ENCODE results near the gene OTOGL.

Gene OTOGL, protein sequence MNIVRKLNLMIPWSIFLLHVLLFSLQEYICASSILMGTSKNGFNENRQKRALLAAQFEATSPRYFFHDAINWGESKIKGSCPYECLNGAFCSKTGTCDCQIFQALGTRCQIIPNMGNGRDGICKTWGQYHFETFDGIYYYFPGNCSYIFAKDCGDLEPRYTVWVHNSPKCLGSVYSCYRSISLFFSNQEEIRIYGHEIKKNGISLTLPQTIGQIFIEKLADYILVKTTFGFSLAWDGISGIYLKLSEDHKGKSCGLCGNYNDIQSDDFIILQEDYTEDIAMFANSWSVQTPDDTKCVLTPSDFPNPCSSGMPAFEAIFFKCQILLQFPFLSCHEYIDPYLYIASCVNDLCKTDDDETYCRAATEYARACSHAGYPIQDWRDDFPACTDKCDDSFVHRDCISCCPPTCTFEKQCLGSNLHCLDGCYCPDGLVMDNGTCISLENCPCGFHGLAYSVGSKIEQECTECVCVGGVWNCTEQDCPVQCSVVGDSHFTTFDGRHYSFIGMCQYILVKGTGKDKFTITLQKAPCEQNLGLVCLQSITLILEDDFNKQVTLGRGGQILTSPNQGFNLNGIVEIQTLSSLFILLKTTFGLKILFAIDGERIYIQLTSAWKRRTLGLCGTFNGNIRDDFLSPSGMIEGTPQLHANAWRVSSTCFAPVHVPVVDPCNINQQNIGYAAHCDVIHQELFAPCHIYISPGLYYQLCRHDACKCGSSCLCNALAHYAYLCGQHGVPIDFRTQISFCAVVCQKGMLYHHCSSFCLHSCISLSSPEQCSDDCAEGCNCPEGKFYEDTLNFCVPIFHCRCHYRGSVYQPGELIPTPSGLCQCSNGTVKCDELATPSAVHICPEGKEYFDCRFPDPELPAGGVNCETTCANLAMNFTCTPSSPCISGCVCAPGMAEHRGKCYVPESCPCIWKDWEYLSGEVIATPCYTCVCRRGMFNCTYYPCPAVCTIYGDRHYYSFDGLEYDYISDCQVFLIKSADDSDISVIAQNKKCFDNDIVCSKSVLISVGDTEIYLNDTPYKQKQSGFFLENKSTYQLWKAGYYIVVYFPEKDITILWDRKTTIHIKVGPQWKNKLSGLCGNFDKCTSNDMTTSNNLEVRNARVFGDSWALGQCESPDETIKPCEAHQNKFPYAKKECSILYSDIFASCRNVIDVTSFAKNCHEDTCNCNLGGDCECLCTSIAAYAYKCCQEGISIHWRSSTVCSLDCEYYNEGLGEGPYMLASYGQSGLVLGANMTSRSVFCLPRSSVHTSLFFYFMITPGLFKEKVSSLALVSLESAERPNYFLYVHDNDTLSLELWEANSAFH (N-terminal part only)

DNA sequence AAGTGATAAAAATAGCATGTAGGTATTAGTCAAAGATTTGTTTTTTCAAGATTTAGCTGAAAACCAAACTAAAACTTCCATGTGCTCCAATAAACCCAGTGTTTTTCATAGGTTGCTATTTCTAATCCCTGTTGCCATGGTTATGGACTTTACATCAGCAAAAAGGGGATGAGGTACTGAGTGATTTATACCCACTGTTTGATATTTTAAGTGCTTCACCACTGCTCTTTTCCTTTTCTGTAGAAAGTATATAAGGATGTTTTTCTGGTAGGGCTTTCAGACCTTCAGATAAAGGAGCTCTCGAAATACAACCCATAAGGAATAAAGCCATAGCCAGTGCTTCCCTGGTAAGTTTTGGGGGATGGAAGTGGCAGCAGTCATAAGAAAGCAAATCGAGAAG, at the start of gene OTOGL:
OTOGL (plus strand) TSS at position 279 of the 400 bp plus-strand sequence. CDS start 109,895 bp downstream, outside the sequence.
- Histone ChIP-seq H3K9me3 (ENCODE audit: low read length) (no peaks in the 10 kb centered on the region), H3K4me3 (ENCODE audit: low read depth in 1 of 2, low read length in 2 of 2) (no peak within 1 kb of the TSS), H3K4me1 (ENCODE audit: insufficient read depth, low read length) (peaks cover 9% of the 10 kb centered on the region), H3K36me3 (ENCODE audit: insufficient read depth, low read length) (no peaks in the 10 kb centered on the region), H3K27me3 (ENCODE audit: control insufficient read depth in 1 of 2, insufficient read depth in 2 of 2, low read length in 2 of 2) (no peaks in the 10 kb centered on the region), H3K27ac (ENCODE audit: low read depth, low read length) (no peak within 1 kb of the TSS), H3K9ac (ENCODE audit: low read length) (no peak within 1 kb of the TSS)

DNA sequence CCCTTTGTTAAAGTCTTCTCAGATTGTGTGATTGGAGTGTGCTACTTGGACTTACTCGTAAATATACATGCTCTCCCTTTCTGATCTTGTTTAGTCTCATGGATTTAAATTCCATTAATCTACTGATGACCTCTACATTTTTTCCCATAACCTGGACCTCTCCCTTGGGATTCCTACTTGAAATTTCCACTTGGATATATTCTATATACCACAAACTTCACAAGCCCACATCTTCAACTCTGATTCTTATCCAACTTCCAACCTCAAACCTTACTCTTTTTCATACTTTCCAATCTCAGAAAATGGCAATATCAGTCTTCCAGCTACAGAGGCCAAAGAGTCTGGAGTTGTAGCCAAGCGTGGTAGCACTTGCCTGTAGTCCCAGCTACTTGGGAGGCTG, 49.1 kb upstream of the OTOGL start:
- Histone ChIP-seq H3K27me3 (ENCODE audit: control insufficient read depth in 1 of 2, insufficient read depth in 2 of 2, low read length in 2 of 2) (no peaks in the 10 kb centered on the region), H3K4me1 (ENCODE audit: insufficient read depth, low read length) (peaks cover 26% of the 10 kb centered on the region), H3K27ac (ENCODE audit: low read depth, low read length) (no peak overlapping the region), H3K4me3 (ENCODE audit: low read depth in 1 of 2, low read length in 2 of 2) (no peak overlapping the region), H3K36me3 (ENCODE audit: insufficient read depth, low read length) (no peaks in the 10 kb centered on the region), H3K9ac (ENCODE audit: low read length) (no peak overlapping the region), H3K9me3 (ENCODE audit: low read length) (no peaks in the 10 kb centered on the region)

DNA sequence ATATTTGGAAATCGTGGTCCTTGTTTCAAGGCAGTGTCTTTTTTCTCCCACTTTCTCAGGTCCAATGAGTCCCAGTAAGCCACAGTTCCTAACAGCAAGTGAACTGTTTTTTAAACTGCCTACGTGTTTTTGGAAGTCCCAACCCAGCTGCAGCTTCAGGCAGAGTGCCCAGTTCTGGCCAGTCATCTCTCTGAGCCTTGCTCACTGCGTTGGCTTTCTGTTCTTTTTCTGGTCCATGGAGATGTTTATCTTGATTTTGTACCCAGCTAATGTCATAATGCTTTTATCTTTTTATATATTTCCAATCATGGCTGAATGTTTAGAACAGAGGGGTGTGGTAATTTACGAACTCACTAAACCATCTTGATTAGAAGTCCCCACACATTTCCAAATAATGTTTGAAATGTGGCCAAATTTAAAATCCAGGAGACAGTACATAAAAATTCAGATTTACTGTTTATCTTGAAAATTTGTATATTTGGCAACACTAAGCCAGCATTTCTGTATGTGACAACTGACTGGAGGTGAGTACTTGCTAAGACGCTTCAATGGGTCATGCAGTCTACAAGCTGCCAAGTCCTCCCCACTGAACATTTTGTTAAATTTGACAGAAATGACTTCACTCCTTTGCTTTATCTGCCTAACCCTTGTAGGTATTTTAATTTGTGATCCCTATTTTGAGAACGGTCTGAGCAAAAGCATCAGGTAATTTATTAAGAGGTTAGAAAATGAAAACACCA, 46.1 kb upstream of the OTOGL start:
- Histone ChIP-seq H3K4me3 (ENCODE audit: low read depth in 1 of 2, low read length in 2 of 2) (no peak overlapping the region), H3K27ac (ENCODE audit: low read depth, low read length) (peak overlapping the region; percentile 71), H3K9ac (ENCODE audit: low read length) (no peak overlapping the region), H3K36me3 (ENCODE audit: insufficient read depth, low read length) (no peaks in the 10 kb centered on the region), H3K4me1 (ENCODE audit: insufficient read depth, low read length) (peaks cover 30% of the 10 kb centered on the region), H3K27me3 (ENCODE audit: control insufficient read depth in 1 of 2, insufficient read depth in 2 of 2, low read length in 2 of 2) (no peaks in the 10 kb centered on the region), H3K9me3 (ENCODE audit: low read length) (no peaks in the 10 kb centered on the region)

DNA sequence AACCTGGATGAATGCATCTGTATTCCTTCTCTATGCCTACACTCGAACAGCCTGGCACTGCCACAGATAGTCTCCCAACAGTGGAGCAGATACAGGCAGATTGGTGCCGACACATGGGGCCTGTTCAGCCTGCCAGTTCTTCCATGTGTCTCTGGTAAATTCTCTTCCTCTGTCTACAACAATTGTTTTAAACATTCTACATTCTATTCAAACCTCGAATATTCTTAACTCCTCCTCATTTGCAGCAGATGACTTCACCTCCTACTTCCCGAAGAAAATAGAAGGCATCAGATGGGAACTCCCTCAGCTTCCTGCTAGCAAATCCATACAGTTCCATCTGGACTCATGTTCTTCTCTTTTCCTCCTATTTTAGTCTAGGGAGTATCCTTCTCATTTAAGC, 43.1 kb upstream of the OTOGL start:
- Histone ChIP-seq H3K36me3 (ENCODE audit: insufficient read depth, low read length) (no peaks in the 10 kb centered on the region), H3K9me3 (ENCODE audit: low read length) (no peaks in the 10 kb centered on the region), H3K4me3 (ENCODE audit: low read depth in 1 of 2, low read length in 2 of 2) (no peak overlapping the region), H3K27me3 (ENCODE audit: control insufficient read depth in 1 of 2, insufficient read depth in 2 of 2, low read length in 2 of 2) (no peaks in the 10 kb centered on the region), H3K4me1 (ENCODE audit: insufficient read depth, low read length) (peaks cover 30% of the 10 kb centered on the region), H3K9ac (ENCODE audit: low read length) (no peak overlapping the region), H3K27ac (ENCODE audit: low read depth, low read length) (no peak overlapping the region)

DNA sequence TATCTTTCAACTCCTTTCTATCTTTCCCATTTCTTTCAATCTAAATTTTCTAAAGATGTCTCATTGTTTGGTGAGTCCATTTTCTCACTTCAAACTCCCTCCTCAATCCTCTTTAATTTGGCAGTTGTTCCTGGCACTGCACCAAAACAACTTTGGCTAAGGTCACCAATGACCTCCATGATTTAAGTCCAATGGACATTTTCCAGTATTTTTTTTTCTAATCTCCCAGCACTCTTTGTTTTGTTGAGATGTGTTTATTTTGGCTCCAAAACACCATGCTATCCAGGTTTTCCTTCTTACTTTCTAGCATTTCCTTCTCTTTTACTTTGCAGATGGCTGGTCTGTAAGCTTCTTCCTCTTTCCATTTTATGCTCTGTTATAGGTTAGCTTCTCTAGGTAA, 42.5 kb upstream of the OTOGL start:
- Histone ChIP-seq H3K9me3 (ENCODE audit: low read length) (no peaks in the 10 kb centered on the region), H3K27ac (ENCODE audit: low read depth, low read length) (no peak overlapping the region), H3K9ac (ENCODE audit: low read length) (no peak overlapping the region), H3K36me3 (ENCODE audit: insufficient read depth, low read length) (no peaks in the 10 kb centered on the region), H3K4me3 (ENCODE audit: low read depth in 1 of 2, low read length in 2 of 2) (no peak overlapping the region), H3K4me1 (ENCODE audit: insufficient read depth, low read length) (peaks cover 30% of the 10 kb centered on the region), H3K27me3 (ENCODE audit: control insufficient read depth in 1 of 2, insufficient read depth in 2 of 2, low read length in 2 of 2) (no peaks in the 10 kb centered on the region)

DNA sequence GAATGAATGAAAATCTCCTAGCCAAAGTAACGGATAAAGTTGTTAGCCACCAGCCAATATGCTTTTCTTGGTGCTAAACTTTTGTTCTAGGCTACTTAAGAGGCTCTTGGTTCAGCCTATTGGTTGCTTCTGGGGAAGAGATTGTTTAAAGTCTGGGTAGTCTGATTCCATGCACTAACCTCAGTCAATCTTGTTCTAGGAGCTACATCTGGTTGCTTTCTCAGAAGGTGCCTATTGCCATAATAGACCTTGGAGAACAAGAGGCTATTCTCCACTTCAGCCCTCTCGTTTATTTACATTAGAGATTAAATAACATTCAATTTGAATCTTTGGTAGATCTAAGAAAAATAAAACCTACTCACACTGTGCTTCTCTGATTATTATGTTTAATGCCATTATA, 40.8 kb upstream of the OTOGL start:
- Histone ChIP-seq H3K9me3 (ENCODE audit: low read length) (no peaks in the 10 kb centered on the region), H3K4me1 (ENCODE audit: insufficient read depth, low read length) (peaks cover 20% of the 10 kb centered on the region), H3K27ac (ENCODE audit: low read depth, low read length) (no peak overlapping the region), H3K4me3 (ENCODE audit: low read depth in 1 of 2, low read length in 2 of 2) (no peak overlapping the region), H3K36me3 (ENCODE audit: insufficient read depth, low read length) (no peaks in the 10 kb centered on the region), H3K9ac (ENCODE audit: low read length) (no peak overlapping the region), H3K27me3 (ENCODE audit: control insufficient read depth in 1 of 2, insufficient read depth in 2 of 2, low read length in 2 of 2) (no peaks in the 10 kb centered on the region)

DNA sequence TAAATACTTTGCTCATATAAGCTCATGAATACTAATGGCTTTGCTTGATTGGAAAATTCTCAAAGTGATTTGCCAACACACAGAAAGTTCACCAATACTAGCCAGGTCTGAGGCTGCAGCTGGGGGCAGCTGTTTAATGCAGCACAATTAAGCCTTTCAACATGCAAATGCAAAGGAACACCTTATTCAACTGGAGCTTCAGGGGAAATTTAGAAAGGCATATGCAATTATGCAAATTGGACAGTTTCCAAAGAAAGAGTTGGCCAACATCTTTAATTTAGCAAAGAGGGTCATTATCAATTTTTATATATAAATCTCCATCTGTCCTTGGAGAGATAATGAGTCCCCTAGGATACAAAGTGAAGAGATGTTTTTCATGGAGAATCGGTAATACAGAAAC, 40.2 kb upstream of the OTOGL start:
- Histone ChIP-seq H3K4me3 (ENCODE audit: low read depth in 1 of 2, low read length in 2 of 2) (no peak overlapping the region), H3K27me3 (ENCODE audit: control insufficient read depth in 1 of 2, insufficient read depth in 2 of 2, low read length in 2 of 2) (no peaks in the 10 kb centered on the region), H3K9me3 (ENCODE audit: low read length) (no peaks in the 10 kb centered on the region), H3K27ac (ENCODE audit: low read depth, low read length) (no peak overlapping the region), H3K36me3 (ENCODE audit: insufficient read depth, low read length) (no peaks in the 10 kb centered on the region), H3K9ac (ENCODE audit: low read length) (no peak overlapping the region), H3K4me1 (ENCODE audit: insufficient read depth, low read length) (peaks cover 18% of the 10 kb centered on the region)

DNA sequence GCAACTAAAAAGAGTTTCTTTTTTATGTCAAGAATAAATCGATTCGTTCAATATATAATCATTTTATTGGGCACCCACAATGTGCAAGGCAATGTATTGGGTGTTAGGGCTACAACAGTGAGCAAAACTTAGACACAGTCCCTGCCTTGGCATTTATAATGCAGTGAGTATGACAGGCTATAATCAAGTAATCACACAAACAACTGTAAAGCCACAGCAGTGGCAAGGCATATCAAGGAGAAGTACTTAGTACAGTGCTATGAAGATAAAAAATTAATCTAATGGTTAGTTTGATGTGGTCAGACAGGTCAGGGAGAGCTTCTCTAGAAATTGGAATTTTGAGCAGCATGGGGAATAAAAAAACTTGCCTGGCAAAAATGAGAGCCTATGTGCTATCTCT, 39.5 kb upstream of the OTOGL start:
- H3K27ac ChIP-seq (ENCODE audit: low read depth, low read length): no peak overlapping the region
- no peak overlapping the region for H3K9ac ChIP-seq (ENCODE audit: low read length)

DNA sequence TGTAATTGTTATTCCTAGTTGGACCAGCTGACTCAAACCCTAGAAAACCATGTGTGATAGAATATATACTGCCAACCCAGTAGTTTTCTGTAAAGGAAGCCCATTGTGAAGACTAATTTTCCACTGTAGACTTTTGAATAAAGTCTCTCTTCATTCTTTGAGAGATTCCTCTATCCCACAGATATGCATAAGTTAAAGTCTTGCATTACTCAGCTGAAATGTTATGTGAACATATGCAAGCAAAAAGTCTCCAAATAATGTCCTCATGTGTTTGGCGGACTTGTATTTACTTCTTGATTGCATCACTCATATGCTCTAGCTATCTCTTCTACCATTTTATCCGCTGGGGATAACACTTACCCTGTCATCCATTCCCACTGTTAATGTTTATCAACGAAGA, 35.1 kb upstream of the OTOGL start:
- Histone ChIP-seq H3K4me1 (ENCODE audit: insufficient read depth, low read length) (peaks cover 9% of the 10 kb centered on the region), H3K4me3 (ENCODE audit: low read depth in 1 of 2, low read length in 2 of 2) (no peak overlapping the region), H3K9me3 (ENCODE audit: low read length) (no peaks in the 10 kb centered on the region), H3K9ac (ENCODE audit: low read length) (no peak overlapping the region), H3K27me3 (ENCODE audit: control insufficient read depth in 1 of 2, insufficient read depth in 2 of 2, low read length in 2 of 2) (no peaks in the 10 kb centered on the region), H3K27ac (ENCODE audit: low read depth, low read length) (no peak overlapping the region), H3K36me3 (ENCODE audit: insufficient read depth, low read length) (no peaks in the 10 kb centered on the region)

More for the DNA sequence above, 39.5 kb upstream of the OTOGL start:
- H3K4me1 ChIP-seq (ENCODE audit: insufficient read depth, low read length): peaks cover 18% of the 10 kb centered on the region
- no peaks in the 10 kb centered on the region for H3K36me3 ChIP-seq (ENCODE audit: insufficient read depth, low read length)
- H3K27me3 ChIP-seq (ENCODE audit: control insufficient read depth in 1 of 2, insufficient read depth in 2 of 2, low read length in 2 of 2): no peaks in the 10 kb centered on the region
- no peaks in the 10 kb centered on the region for H3K9me3 ChIP-seq (ENCODE audit: low read length)
- H3K4me3 ChIP-seq (ENCODE audit: low read depth in 1 of 2, low read length in 2 of 2): no peak overlapping the region

DNA sequence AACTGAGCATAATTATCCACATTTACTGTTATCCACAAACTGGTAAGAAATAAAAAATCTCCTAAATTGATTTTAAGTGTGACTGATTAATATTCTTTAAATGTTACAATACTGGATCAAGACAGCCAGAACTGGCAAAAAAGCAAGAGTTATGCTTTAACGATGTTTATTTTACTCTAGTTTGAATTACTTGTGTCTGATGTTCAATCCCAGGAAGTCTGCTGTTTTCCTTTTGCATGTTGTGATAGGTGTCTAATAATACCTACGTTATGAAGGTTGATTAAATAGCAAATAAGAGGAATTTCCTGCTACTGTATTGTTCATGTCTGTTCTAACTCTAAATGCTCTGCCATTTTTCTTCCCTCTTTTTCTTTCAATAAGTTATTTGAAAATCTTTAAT, 34.4 kb upstream of the OTOGL start:
- no peaks in the 10 kb centered on the region for H3K36me3 ChIP-seq (ENCODE audit: insufficient read depth, low read length)
- no peaks in the 10 kb centered on the region for H3K9me3 ChIP-seq (ENCODE audit: low read length)
- H3K4me1 ChIP-seq (ENCODE audit: insufficient read depth, low read length): peaks cover 9% of the 10 kb centered on the region
- H3K4me3 ChIP-seq (ENCODE audit: low read depth in 1 of 2, low read length in 2 of 2): no peak overlapping the region
- no peaks in the 10 kb centered on the region for H3K27me3 ChIP-seq (ENCODE audit: control insufficient read depth in 1 of 2, insufficient read depth in 2 of 2, low read length in 2 of 2)
- H3K9ac ChIP-seq (ENCODE audit: low read length): no peak overlapping the region
- no peak overlapping the region for H3K27ac ChIP-seq (ENCODE audit: low read depth, low read length)

Measured in muscle layer of colon (tissue), 2 donors.